PFSK-1 (cell line): ENCODE measurements around the gene CLCN1.

Source experiments
- POLR2AphosphoS5 ChIP-seq: IDR thresholded peaks from 2 replicates; pipeline ENCODE4 v1.6.1; 2012; ENCODE audit warnings: low read depth, mild to moderate bottlenecking, control low read depth, low read length, moderate library complexity
- SIN3A ChIP-seq: IDR thresholded peaks from 2 replicates; pipeline ENCODE4 v1.6.1; 2012; ENCODE audit warnings: mild to moderate bottlenecking, low read length, moderate library complexity, borderline replicate concordance; ENCODE audit not compliant: insufficient read depth

- no peak for TF ChIP-seq POLR2AphosphoS5
- no peak for TF ChIP-seq SIN3A
Measured at GRCh38 chr7:143285470-143285778, 30.5 kb upstream of the CLCN1 start.
